B cell (primary cell): ENCODE data around the gene IMMP2L. TPM values are rescaled to one million over a fixed set of nuclear protein-coding genes. Genes with fewer than 3 reads are reported as not detected.

Experiments used
- ATAC-seq: fragments of 200-7000 bp; cut with Tn5 transposase; one replicate; pipeline ENCODE4 v1.10.0; 2021; ENCODE audit warnings: low read depth, mild to moderate bottlenecking, moderate number of reproducible peaks, moderate library complexity
- CTCF ChIA-PET: fragments of 350-600 bp; sonication (Branson Sonifier 250); formaldehyde crosslinking; loops from one replicate; lab custom pipeline; 2021; ENCODE audit warnings: antibody characterized with exemption, inconsistent platforms; lab: Charles Lee
- POLR2A ChIA-PET: fragments of 350-600 bp; sonication (Branson Sonifier 250); formaldehyde crosslinking; loops from one replicate; lab custom pipeline; 2021; ENCODE audit warnings: antibody characterized with exemption; lab: Charles Lee
- DNase-seq: peaks from one replicate; pipeline ENCODE4 v3.0.0; 2013
- H2AFZ ChIP-seq: 2 replicates; pipeline ENCODE4 v1.6.1; 2012; ENCODE audit warnings: mild to moderate bottlenecking, low read depth, low read length; ENCODE audit not compliant: insufficient read depth, poor library complexity, severe bottlenecking
- H3K27ac ChIP-seq, 2 donors: 1 replicate in 1 of 2; 2 replicates in 1 of 2; pipeline ENCODE4 v1.5.1; 2012 to 2013; ENCODE audit warnings: low read length in 2 of 2, mild to moderate bottlenecking in 2 of 2, moderate library complexity in 1 of 2
- H3K27me3 ChIP-seq, 4 experiments: fragments of 200-600 bp in 1 of 4; sonication (generic) in 1 of 4; replicated peaks in 1 of 4; 1 replicate in 2 of 4; 2 replicates in 2 of 4; pipeline versions ENCODE4 v1.6.1 to v1.7.0; 2013 to 2016; ENCODE audit warnings: low read length in 3 of 4, mild to moderate bottlenecking in 2 of 4, mixed read lengths in 1 of 4, moderate library complexity in 1 of 4; ENCODE audit not compliant: insufficient read depth in 4 of 4, control insufficient read depth in 3 of 4; ENCODE audit errors: control extremely low read depth in 1 of 4
- H3K36me3 ChIP-seq, 2 experiments: replicated peaks in 1 of 2; 1 replicate in 1 of 2; 2 replicates in 1 of 2; pipeline versions ENCODE4 v1.6.1 to v1.7.1; 2013; ENCODE audit warnings: low read length in 1 of 2; ENCODE audit not compliant: insufficient read depth in 2 of 2, control insufficient read depth in 1 of 2; ENCODE audit errors: control extremely low read depth in 1 of 2, extremely low read depth in 1 of 2
- H3K4me1 ChIP-seq, 2 donors: fragments of 200-600 bp in 1 of 2; sonication (generic) in 1 of 2; 1 replicate in 1 of 2; 2 replicates in 1 of 2; pipeline versions ENCODE4 v1.5.1 to v1.6.1; 2013 to 2017; ENCODE audit warnings: low read length in 2 of 2; ENCODE audit not compliant: control insufficient read depth in 2 of 2, insufficient read depth in 2 of 2
- H3K4me2 ChIP-seq: replicated peaks from 2 replicates; pipeline ENCODE3; 2012; ENCODE audit warnings: mild to moderate bottlenecking, low read depth, low read length; ENCODE audit not compliant: poor library complexity, severe bottlenecking
- H3K4me3 ChIP-seq, 5 experiments: fragments of 200-600 bp in 1 of 5; sonication (generic) in 1 of 5; 1 replicate in 3 of 5; 2 replicates in 2 of 5; pipeline versions ENCODE4 v1.5.1 to v1.7.0; 2011 to 2016; ENCODE audit warnings: low read length in 4 of 5, mild to moderate bottlenecking in 4 of 5, low read depth in 2 of 5, control low read depth in 1 of 5, moderate library complexity in 1 of 5; ENCODE audit not compliant: insufficient read depth in 1 of 5; ENCODE audit errors: control extremely low read depth in 1 of 5, extremely low read depth in 1 of 5
- H3K79me2 ChIP-seq: fragments of 200-600 bp; sonication (generic); one replicate; pipeline ENCODE4 v1.6.0; 2016; ENCODE audit warnings: low read length; ENCODE audit not compliant: control insufficient read depth, insufficient read depth
- H3K9ac ChIP-seq: fragments of 200-600 bp; sonication (generic); 2 replicates; pipeline ENCODE4 v1.6.1; 2017; ENCODE audit warnings: mild to moderate bottlenecking, low read length, moderate library complexity
- H3K9me3 ChIP-seq, 3 donors: one replicate each; pipeline versions ENCODE4 v1.6.1 to v1.7.1; 2013; ENCODE audit warnings: low read length in 2 of 3; ENCODE audit not compliant: control insufficient read depth in 2 of 3, insufficient read depth in 1 of 3; ENCODE audit errors: control extremely low read depth in 1 of 3
- H4K20me1 ChIP-seq: 2 replicates; pipeline ENCODE4 v1.6.0; 2012; ENCODE audit warnings: mild to moderate bottlenecking, low read length; ENCODE audit not compliant: insufficient read depth, control insufficient read depth, poor library complexity, severe bottlenecking
- H3K27ac Mint-ChIP-seq: one replicate; pipeline ENCODE4 v1.8.0; 2021; ENCODE audit warnings: mixed read lengths
- H3K27me3 Mint-ChIP-seq: one replicate; pipeline ENCODE4 v1.8.0; 2021; ENCODE audit warnings: mixed read lengths
- H3K4me1 Mint-ChIP-seq: one replicate; pipeline ENCODE4 v1.8.0; 2021; ENCODE audit warnings: mixed read lengths
- H3K4me3 Mint-ChIP-seq: one replicate; pipeline ENCODE4 v1.8.0; 2021; ENCODE audit warnings: mixed read lengths
- H3K9me3 Mint-ChIP-seq: one replicate; pipeline ENCODE4 v1.8.0; 2022; ENCODE audit warnings: mixed read lengths; ENCODE audit not compliant: insufficient read depth
- CTCF ChIP-seq: fragments of 200-600 bp; IDR thresholded peaks from one replicate; pipeline ENCODE4 v1.8.0; 2022; ENCODE audit warnings: antibody characterized with exemption, mild to moderate bottlenecking
- EZH2 ChIP-seq: IDR thresholded peaks from 2 replicates; pipeline ENCODE4 v1.6.1; 2012; ENCODE audit warnings: borderline replicate concordance, low read depth, mild to moderate bottlenecking, moderate library complexity, low read length; ENCODE audit not compliant: insufficient read depth, poor library complexity, severe bottlenecking
- WGBS: methylation state at CpG from one replicate; pipeline ENCODE4 v1.1.5; 2013; ENCODE audit warnings: missing lambda C conversion rate; ENCODE audit not compliant: insufficient coverage; 5-methylcytosine and 5-hydroxymethylcytosine counted together
- intact Hi-C: fragments of 100-400 bp; cut with micrococcal nuclease; formaldehyde crosslinking; loops from one replicate; pipeline ENCODE4 v1.10.0; 2022
- polyA plus RNA-seq: library from polyadenylated mRNA; depleted of rRNA; stranded (reverse); fragments of >200 nt; gene quantifications from 2 replicates; pipeline ENCODE4 v1.2.3, GENCODE V29; 2012
- total RNA-seq, 2 donors: library from RNA; stranded (reverse); fragments of 120-200 nt in 1 of 2; gene quantifications; 1 replicate in 1 of 2; 2 replicates in 1 of 2; pipeline versions ENCODE4 v1.2.3 to v1.2.4, GENCODE V29; 2013 to 2022

IMMP2L gene
- total and polyA plus RNA-seq, 2 donors (not counting 1 experiment from before 2014, with no cell fraction given), result 3.8 to 34.2 TPM

- Histone ChIP-seq H3K4me1 (no peaks in the 10 kb centered on the region), H3K4me3 (no peak overlapping the region), H3K27ac (no peak overlapping the region), H3K36me3 (no peaks in the 10 kb centered on the region), H3K4me2 (no peak overlapping the region), H3K27me3 (no peaks in the 10 kb centered on the region), H2AFZ (no peak overlapping the region), H3K9me3 (peaks cover 0 to 8% (median 0%) of the 10 kb centered on the region in 3 donors), H4K20me1 (no peaks in the 10 kb centered on the region), H3K79me2 (no peaks in the 10 kb centered on the region), H3K9ac (no peak overlapping the region)
- DNase-seq (no peak), ATAC-seq (no peak)
- POLR2A ChIA-PET, result no interaction called here
- intact Hi-C loops, result no loop called here
- Mint-ChIP-seq H3K27ac (no peak overlapping the region), H3K9me3 (no peaks in the 10 kb centered on the region), H3K4me1 (no peaks in the 10 kb centered on the region), H3K4me3 (no peak overlapping the region), H3K27me3 (no peaks in the 10 kb centered on the region)
- WGBS, result 94% methylated on average over 3 of the region's 3 CpGs
- CTCF ChIA-PET, result no interaction called here
- TF ChIP-seq EZH2, result no peak
- no peak for TF ChIP-seq CTCF
Measured at GRCh38 chr7:111210996-111211395, 351.3 kb downstream of the IMMP2L start.

GRCh38 chr7:111210043-111210442 lies 352.2 kb downstream of the IMMP2L start:
- ChIA-PET CTCF (no interaction called here), POLR2A (no interaction called here)
- Mint-ChIP-seq H3K4me1 (no peaks in the 10 kb centered on the region), H3K4me3 (no peak overlapping the region), H3K27me3 (no peaks in the 10 kb centered on the region), H3K9me3 (no peaks in the 10 kb centered on the region), H3K27ac (no peak overlapping the region)
- H3K9ac ChIP-seq, result no peak overlapping the region
- no peak for DNase-seq
- intact Hi-C loops, result no loop called here
- WGBS, result no CpG with 5 or more reads among the region's 1 CpG
- H3K27ac ChIP-seq, result no peak overlapping the region
- no peak for ATAC-seq
- H3K36me3 ChIP-seq, result no peaks in the 10 kb centered on the region
- H4K20me1 ChIP-seq, result no peaks in the 10 kb centered on the region
- no peaks in the 10 kb centered on the region for H3K27me3 ChIP-seq
- H3K79me2 ChIP-seq, result no peaks in the 10 kb centered on the region
- H3K4me1 ChIP-seq, result no peaks in the 10 kb centered on the region
- no peak overlapping the region for H3K4me2 ChIP-seq
- TF ChIP-seq CTCF, result no peak
- TF ChIP-seq EZH2, result no peak
- peaks cover 0 to 8% (median 0%) of the 10 kb centered on the region in 3 donors for H3K9me3 ChIP-seq
- H2AFZ ChIP-seq, result no peak overlapping the region
- H3K4me3 ChIP-seq, result no peak overlapping the region
